ENCODE data around the gene NGFR. TPM values are rescaled to one million over a fixed set of nuclear protein-coding genes. Genes with fewer than 3 reads are reported as not detected.

Gene NGFR, protein sequence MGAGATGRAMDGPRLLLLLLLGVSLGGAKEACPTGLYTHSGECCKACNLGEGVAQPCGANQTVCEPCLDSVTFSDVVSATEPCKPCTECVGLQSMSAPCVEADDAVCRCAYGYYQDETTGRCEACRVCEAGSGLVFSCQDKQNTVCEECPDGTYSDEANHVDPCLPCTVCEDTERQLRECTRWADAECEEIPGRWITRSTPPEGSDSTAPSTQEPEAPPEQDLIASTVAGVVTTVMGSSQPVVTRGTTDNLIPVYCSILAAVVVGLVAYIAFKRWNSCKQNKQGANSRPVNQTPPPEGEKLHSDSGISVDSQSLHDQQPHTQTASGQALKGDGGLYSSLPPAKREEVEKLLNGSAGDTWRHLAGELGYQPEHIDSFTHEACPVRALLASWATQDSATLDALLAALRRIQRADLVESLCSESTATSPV
- under 0.01 and 0.28 TPM in 2 replicates for total RNA-seq

DNA sequence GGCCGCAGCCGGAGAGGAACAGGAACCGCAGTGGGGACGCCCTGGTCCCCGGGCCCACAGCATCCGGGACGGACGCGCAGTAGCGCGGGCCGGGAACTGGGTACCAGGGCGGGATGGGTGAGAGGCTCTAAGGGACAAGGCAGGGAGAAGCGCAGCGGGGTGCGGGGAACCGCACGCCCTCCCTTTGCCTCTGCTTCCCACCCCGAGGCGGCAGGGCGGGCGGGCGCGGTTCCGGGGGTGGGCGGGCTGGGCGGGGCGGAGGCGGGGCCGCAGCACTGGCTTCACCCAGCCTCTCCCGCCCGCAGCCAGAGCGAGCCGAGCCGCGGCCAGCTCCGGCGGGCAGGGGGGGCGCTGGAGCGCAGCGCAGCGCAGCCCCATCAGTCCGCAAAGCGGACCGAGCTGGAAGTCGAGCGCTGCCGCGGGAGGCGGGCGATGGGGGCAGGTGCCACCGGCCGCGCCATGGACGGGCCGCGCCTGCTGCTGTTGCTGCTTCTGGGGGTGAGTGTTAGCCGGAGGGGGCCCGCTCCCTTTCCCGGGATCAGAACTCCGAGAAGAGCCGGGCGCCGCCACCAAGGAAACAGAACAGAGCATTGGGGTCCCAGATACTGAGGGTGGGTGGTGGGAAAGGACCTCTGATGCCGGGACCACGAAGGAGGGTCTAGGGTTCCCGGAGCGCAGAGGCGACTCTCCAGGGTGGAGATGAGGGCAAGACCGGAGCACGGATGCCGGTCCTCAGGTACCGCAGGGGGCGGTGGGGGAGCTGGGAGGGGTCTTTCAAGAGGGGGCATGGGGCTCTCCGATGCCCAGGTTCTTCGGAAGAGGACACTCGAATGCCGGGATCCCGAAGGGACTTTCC lies at the start of gene NGFR:
Gene NGFR, plus strand, starts transcription at position 308 of the 856 bp plus-strand sequence. Its CDS starts 125 bp downstream, at position 433.

Other genes with a start within 250 kb of the NGFR start
- 9.8 and 11.1 TPM in 2 replicates for gene ZNF652, start 133.0 kb upstream of the NGFR start, total RNA-seq
- gene PHB1, start 80.4 kb upstream of the NGFR start, total RNA-seq: 114 and 130 TPM in 2 replicates
- not detected in 2 replicates for gene NXPH3, start 80.6 kb downstream of the NGFR start, total RNA-seq
- gene SPOP, start 182.8 kb downstream of the NGFR start, total RNA-seq: 62.5 and 63.0 TPM in 2 replicates
- 39.1 and 60.9 TPM in 2 replicates for gene SLC35B1, start 212.7 kb downstream of the NGFR start, total RNA-seq